WTC11 (cell line): Measurements from ENCODE around the gene LRIG1. TPM values are rescaled to one million over a fixed set of nuclear protein-coding genes. Genes with fewer than 3 reads are reported as not detected.
A peak's percentile ranks its signal among the peaks of the same experiment; 100 is the strongest.

ENCODE experiments used
- ATAC-seq: fragments of 200-7000 bp; cut with Tn5 transposase; 2 replicates; pipeline ENCODE4 v1.10.0; 2021; ENCODE audit warnings: mild to moderate bottlenecking, moderate library complexity
- CTCF ChIA-PET: fragments of 300-600 bp; sonication (Branson Sonifier 250); formaldehyde crosslinking; loops from one replicate; lab custom pipeline; 2021; ENCODE audit warnings: antibody characterized with exemption; lab: Charles Lee
- POLR2A ChIA-PET: fragments of 350-600 bp; sonication (Branson Sonifier 250); formaldehyde crosslinking; loops from one replicate; lab custom pipeline; 2021; ENCODE audit warnings: antibody characterized with exemption; lab: Charles Lee
- DNase-seq: peaks from one replicate; pipeline ENCODE4 v3.0.0; 2021; ENCODE audit warnings: low spot score
- H3K27ac Mint-ChIP-seq: 2 replicates; pipeline ENCODE4 v1.8.0; 2021; ENCODE audit warnings: mixed read lengths
- H3K27me3 Mint-ChIP-seq: 2 replicates; pipeline ENCODE4 v1.8.0; 2021; ENCODE audit warnings: low read depth, mild to moderate bottlenecking, moderate library complexity, mixed read lengths
- H3K36me3 Mint-ChIP-seq: 2 replicates; pipeline ENCODE4 v1.8.0; 2021; ENCODE audit warnings: mixed read lengths
- H3K4me1 Mint-ChIP-seq: 2 replicates; pipeline ENCODE4 v1.8.0; 2022; ENCODE audit warnings: mixed read lengths
- H3K4me3 Mint-ChIP-seq: 2 replicates; pipeline ENCODE4 v1.8.0; 2021; ENCODE audit warnings: mild to moderate bottlenecking, moderate library complexity, mixed read lengths
- H3K9me3 Mint-ChIP-seq: 2 replicates; pipeline ENCODE4 v1.8.0; 2021; ENCODE audit warnings: mixed read lengths
- CBFB ChIP-seq: sonication (generic); formaldehyde crosslinking; IDR thresholded peaks from 2 replicates; pipeline ENCODE4 v1.8.1; 2022; ENCODE audit warnings: mild to moderate bottlenecking, low read depth, missing genetic modification reagents
- ELF4 ChIP-seq: sonication (generic); formaldehyde crosslinking; IDR thresholded peaks from 2 replicates; pipeline ENCODE4 v1.8.1; 2022; ENCODE audit warnings: low read depth, mild to moderate bottlenecking, moderate library complexity, missing genetic modification reagents
- FOXJ3 ChIP-seq: sonication (generic); formaldehyde crosslinking; IDR thresholded peaks from 2 replicates; pipeline ENCODE4 v1.9.0; 2021; ENCODE audit warnings: missing genetic modification reagents, mild to moderate bottlenecking, borderline replicate concordance
- GRHL2 ChIP-seq: fragments of 250-450 bp; sonication (Bioruptor Pico); IDR thresholded peaks from 2 replicates; pipeline ENCODE4 v1.8.0; 2022; ENCODE audit warnings: mild to moderate bottlenecking, moderate library complexity; ENCODE audit not compliant: insufficient replicate concordance, severe bottlenecking
- HMGA2 ChIP-seq: fragments of 250-450 bp; sonication (Bioruptor Pico); IDR thresholded peaks from 2 replicates; pipeline ENCODE4 v1.4.0; 2021; ENCODE audit warnings: mild to moderate bottlenecking, moderate library complexity
- IRF2 ChIP-seq: sonication (generic); formaldehyde crosslinking; IDR thresholded peaks from 2 replicates; pipeline ENCODE4 v1.8.0; 2022; ENCODE audit warnings: low read depth, missing genetic modification reagents, borderline replicate concordance
- JAZF1 ChIP-seq: fragments of 250-450 bp; sonication (Bioruptor Pico); IDR thresholded peaks from 2 replicates; pipeline ENCODE4 v1.9.0; 2021; ENCODE audit warnings: moderate library complexity, mild to moderate bottlenecking, inconsistent platforms
- NFATC4 ChIP-seq: fragments of 250-450 bp; sonication (Bioruptor Pico); IDR thresholded peaks from 2 replicates; pipeline ENCODE4 v1.9.0; 2021; ENCODE audit warnings: mild to moderate bottlenecking
- NFYB ChIP-seq: sonication (generic); formaldehyde crosslinking; conservative IDR thresholded peaks from 2 replicates; pipeline ENCODE4 v1.8.0; 2022; ENCODE audit warnings: low read depth, missing genetic modification reagents
- OVOL2 ChIP-seq: fragments of 250-450 bp; sonication (Bioruptor Pico); IDR thresholded peaks from 2 replicates; pipeline ENCODE4 v1.9.0; 2021; ENCODE audit warnings: mild to moderate bottlenecking, borderline replicate concordance
- ZNF423 ChIP-seq: fragments of 250-450 bp; sonication (Bioruptor Pico); IDR thresholded peaks from 2 replicates; pipeline ENCODE4 v2.1.2; 2022; ENCODE audit warnings: mild to moderate bottlenecking, moderate library complexity
- ZNF425 ChIP-seq: fragments of 250-450 bp; sonication (Bioruptor Pico); conservative IDR thresholded peaks from 2 replicates; pipeline ENCODE4 v1.9.0; 2021; ENCODE audit warnings: mild to moderate bottlenecking
- total RNA-seq: library from RNA; stranded (reverse); gene quantifications from 3 replicates; pipeline ENCODE4 v1.2.3, GENCODE V29; 2021
- TF ChIP-seq, protein P1 (sequence below): sonication (generic); formaldehyde crosslinking; IDR thresholded peaks from 2 replicates; pipeline ENCODE4 v1.8.1; 2023; ENCODE audit warnings: mild to moderate bottlenecking, missing genetic modification reagents
- TF ChIP-seq, protein P2 (sequence below): sonication (generic); formaldehyde crosslinking; IDR thresholded peaks from 2 replicates; pipeline ENCODE4 v1.8.0; 2023; ENCODE audit warnings: missing genetic modification reagents
- TF ChIP-seq, protein P3 (sequence below): sonication (generic); formaldehyde crosslinking; IDR thresholded peaks from 2 replicates; pipeline ENCODE4 v1.8.1; 2022; ENCODE audit warnings: mild to moderate bottlenecking, moderate library complexity, missing genetic modification reagents

LRIG1 gene
- total RNA-seq, 1 experiment from 2014 or later: 105 TPM

GRCh38 chr3:66472313-66473134 lies 28.3 kb downstream of the LRIG1 start (continued):
- TF ChIP-seq, protein P1, sequence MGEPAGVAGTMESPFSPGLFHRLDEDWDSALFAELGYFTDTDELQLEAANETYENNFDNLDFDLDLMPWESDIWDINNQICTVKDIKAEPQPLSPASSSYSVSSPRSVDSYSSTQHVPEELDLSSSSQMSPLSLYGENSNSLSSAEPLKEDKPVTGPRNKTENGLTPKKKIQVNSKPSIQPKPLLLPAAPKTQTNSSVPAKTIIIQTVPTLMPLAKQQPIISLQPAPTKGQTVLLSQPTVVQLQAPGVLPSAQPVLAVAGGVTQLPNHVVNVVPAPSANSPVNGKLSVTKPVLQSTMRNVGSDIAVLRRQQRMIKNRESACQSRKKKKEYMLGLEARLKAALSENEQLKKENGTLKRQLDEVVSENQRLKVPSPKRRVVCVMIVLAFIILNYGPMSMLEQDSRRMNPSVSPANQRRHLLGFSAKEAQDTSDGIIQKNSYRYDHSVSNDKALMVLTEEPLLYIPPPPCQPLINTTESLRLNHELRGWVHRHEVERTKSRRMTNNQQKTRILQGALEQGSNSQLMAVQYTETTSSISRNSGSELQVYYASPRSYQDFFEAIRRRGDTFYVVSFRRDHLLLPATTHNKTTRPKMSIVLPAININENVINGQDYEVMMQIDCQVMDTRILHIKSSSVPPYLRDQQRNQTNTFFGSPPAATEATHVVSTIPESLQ: no peak
- TF ChIP-seq FOXJ3 (CRISPR knock-in tag) (no peak), IRF2 (no peak), HMGA2 (CRISPR knock-in tag) (no peak), GRHL2 (CRISPR knock-in tag) (no peak), CBFB (CRISPR knock-in tag) (no peak), ZNF425 (CRISPR knock-in tag) (no peak)
- TF ChIP-seq, protein P2, sequence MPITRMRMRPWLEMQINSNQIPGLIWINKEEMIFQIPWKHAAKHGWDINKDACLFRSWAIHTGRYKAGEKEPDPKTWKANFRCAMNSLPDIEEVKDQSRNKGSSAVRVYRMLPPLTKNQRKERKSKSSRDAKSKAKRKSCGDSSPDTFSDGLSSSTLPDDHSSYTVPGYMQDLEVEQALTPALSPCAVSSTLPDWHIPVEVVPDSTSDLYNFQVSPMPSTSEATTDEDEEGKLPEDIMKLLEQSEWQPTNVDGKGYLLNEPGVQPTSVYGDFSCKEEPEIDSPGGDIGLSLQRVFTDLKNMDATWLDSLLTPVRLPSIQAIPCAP (CRISPR knock-in tag): no peak

DNA sequence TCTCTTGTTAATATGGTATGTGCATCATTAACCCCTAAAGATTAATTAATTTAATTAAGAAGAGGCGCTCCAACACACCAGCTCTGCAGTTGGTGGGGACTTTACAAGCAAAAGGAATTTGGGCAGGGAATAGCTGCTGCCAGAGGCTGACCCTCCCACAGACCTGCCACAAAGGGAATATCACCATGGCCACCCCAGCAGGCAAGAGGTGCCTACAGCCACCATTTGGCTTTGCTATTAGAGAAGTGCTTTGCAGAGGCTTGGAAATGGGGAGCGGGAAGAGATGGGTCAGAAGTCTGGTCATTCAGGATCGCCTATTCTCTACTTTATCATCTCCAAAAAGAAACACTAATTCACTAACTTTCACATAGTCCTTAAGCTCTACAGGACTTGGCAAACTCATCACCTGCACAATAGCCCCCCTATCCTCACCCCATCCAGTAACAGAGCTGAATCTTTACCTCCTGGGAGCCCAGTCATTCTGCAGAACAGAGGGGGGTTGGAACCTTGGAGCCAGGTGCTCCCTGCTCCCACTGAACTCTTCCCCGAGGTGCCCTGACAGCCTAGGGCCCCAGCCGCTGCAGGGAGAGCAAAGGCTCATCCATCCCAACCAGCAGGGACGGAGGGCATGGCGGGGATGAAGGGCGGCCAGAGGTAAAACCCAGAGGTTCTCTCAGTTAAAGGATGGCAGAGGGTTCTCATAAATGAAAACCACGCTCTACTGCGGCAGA lies 29.7 kb downstream of the LRIG1 start:
- no peaks in the 10 kb centered on the region for H3K27me3 Mint-ChIP-seq
- H3K4me3 Mint-ChIP-seq: no peak overlapping the region; the same call in 1 of the 2 replicates
- ChIA-PET POLR2A (no interaction called here), CTCF (interaction anchor here (0.5 to 1.5 kb wide), 6 partner anchors 12 to 361 kb away, joined by 3 to 4 read pairs (median 3); no protein-coding TSS in a partner anchor)
- peak; percentile 68 for ATAC-seq
- no peaks in the 10 kb centered on the region for H3K9me3 Mint-ChIP-seq
- no peaks in the 10 kb centered on the region for H3K36me3 Mint-ChIP-seq
- no peak for TF ChIP-seq ELF4 (CRISPR knock-in tag)
- peak; percentile 94 for TF ChIP-seq ZNF423 (CRISPR knock-in tag)
- TF ChIP-seq, all 79 proteins: peak for 1
- DNase-seq: no peak
- peaks cover 33% of the 10 kb centered on the region for H3K4me1 Mint-ChIP-seq
- peak overlapping the region; percentile 55; the same call in 1 of the 2 replicates for H3K27ac Mint-ChIP-seq

GRCh38 chr3:66470285-66470684 lies 30.5 kb downstream of the LRIG1 start:
- peak overlapping the region; percentile 6 for H3K27ac Mint-ChIP-seq
- no peaks in the 10 kb centered on the region for H3K36me3 Mint-ChIP-seq
- ChIA-PET POLR2A (no interaction called here), CTCF (interaction anchor here (0.5 to 1.3 kb wide), 3 partner anchors 62 to 362 kb away, joined by 3 to 4 read pairs (median 3); no protein-coding TSS in a partner anchor)
- peaks cover 38% of the 10 kb centered on the region for H3K4me1 Mint-ChIP-seq
- no peaks in the 10 kb centered on the region for H3K27me3 Mint-ChIP-seq
- H3K9me3 Mint-ChIP-seq: no peaks in the 10 kb centered on the region
- no peak for DNase-seq
- TF ChIP-seq, protein P3, sequence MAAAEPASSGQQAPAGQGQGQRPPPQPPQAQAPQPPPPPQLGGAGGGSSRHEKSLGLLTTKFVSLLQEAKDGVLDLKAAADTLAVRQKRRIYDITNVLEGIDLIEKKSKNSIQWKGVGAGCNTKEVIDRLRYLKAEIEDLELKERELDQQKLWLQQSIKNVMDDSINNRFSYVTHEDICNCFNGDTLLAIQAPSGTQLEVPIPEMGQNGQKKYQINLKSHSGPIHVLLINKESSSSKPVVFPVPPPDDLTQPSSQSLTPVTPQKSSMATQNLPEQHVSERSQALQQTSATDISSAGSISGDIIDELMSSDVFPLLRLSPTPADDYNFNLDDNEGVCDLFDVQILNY (CRISPR knock-in tag): no peak
- TF ChIP-seq NFYB (no peak), OVOL2 (CRISPR knock-in tag) (no peak), JAZF1 (CRISPR knock-in tag) (no peak), NFATC4 (CRISPR knock-in tag) (no peak), CBFB (CRISPR knock-in tag) (no peak)
- no peak overlapping the region for H3K4me3 Mint-ChIP-seq
- no peak for ATAC-seq
